ENCODE measurements around the gene ENKD1. TPM values are rescaled to one million over a fixed set of nuclear protein-coding genes. Genes with fewer than 3 reads are reported as not detected.

Gene ENKD1
- total and polyA plus RNA-seq, 2 experiments from 2014 or later = 11.6 to 11.8 TPM

DNA sequence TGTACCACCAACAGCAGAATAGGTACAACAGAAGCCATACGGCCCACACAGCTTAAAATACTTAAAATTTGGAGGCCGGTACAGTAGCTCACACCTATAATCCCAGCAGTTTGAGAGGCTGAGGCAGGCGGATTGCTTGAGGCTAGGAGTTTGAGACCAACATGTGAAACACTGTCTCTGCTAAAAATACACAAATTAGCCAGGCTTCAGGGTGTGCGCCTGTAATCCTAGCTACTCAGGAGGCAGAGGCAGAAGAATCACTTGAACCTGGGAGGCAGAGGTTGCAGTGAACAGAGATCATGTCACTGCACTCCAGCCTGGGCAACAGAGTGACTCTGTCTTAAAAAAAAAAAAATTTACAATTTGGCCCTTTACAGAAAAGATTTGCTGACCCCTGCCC lies 35.6 kb upstream of the ENKD1 start:
- Mint-ChIP-seq H3K36me3 (ENCODE audit: low read depth) (peaks cover 6% of the 10 kb centered on the region; the same call in 2 of the 3 replicates), H3K4me1 (no peaks in the 10 kb centered on the region), H3K4me3 (no peak overlapping the region), H3K27me3 (ENCODE audit: insufficient read depth, low read depth, poor library complexity) (no peaks in the 10 kb centered on the region), H3K27ac (no peak overlapping the region), H3K9me3 (no peaks in the 10 kb centered on the region)
- Histone ChIP-seq H3K9me2 (ENCODE audit: insufficient read depth) (no peaks in the 10 kb centered on the region), H3K36me3 (ENCODE audit: insufficient read depth) (no peaks in the 10 kb centered on the region), H2AFZ (no peak overlapping the region), H3K4me1 (ENCODE audit: insufficient read depth) (no peaks in the 10 kb centered on the region), H3K4me2 (no peak overlapping the region), H3F3A (replicated peaks; ENCODE audit: low read depth) (no peaks in the 10 kb centered on the region), H4K20me1 (replicated peaks; ENCODE audit: insufficient read depth) (peaks cover 10% of the 10 kb centered on the region; the same call in 1 of the 2 replicates), H3K79me2 (replicated peaks; ENCODE audit: insufficient read depth) (peaks cover 76% of the 10 kb centered on the region), H3K27ac (ENCODE audit: low read depth) (no peak overlapping the region; the same call in 1 of the 2 replicates), H3K4me3 (no peak overlapping the region), H3K27me3 (ENCODE audit: insufficient read depth) (no peaks in the 10 kb centered on the region)
- no peak for TF ChIP-seq CREB1 (CRISPR knock-in tag; IDR thresholded peaks at IDR 0.05; ENCODE audit: low read depth)
- TF ChIP-seq ZNF114 (CRISPR knock-in tag; IDR thresholded peaks at IDR 0.05) = no peak
- ATAC-seq = no peak
- no peak for DNase-seq (ENCODE audit: low spot score)

- Histone ChIP-seq H3K4me3 (no peak overlapping the region), H3K27me3 (ENCODE audit: insufficient read depth) (no peaks in the 10 kb centered on the region), H3F3A (replicated peaks; ENCODE audit: low read depth) (no peaks in the 10 kb centered on the region), H3K36me3 (ENCODE audit: insufficient read depth) (no peaks in the 10 kb centered on the region), H2AFZ (no peak overlapping the region), H3K4me2 (no peak overlapping the region), H4K20me1 (replicated peaks; ENCODE audit: insufficient read depth) (peaks cover 15% of the 10 kb centered on the region), H3K4me1 (ENCODE audit: insufficient read depth) (no peaks in the 10 kb centered on the region), H3K79me2 (replicated peaks; ENCODE audit: insufficient read depth) (peaks cover 69% of the 10 kb centered on the region), H3K9me2 (ENCODE audit: insufficient read depth) (no peaks in the 10 kb centered on the region), H3K27ac (ENCODE audit: low read depth) (no peak overlapping the region)
- no peak for ATAC-seq
- no peak overlapping the region for H3K4me3 Mint-ChIP-seq
- H3K9me3 Mint-ChIP-seq = no peaks in the 10 kb centered on the region
- peaks cover 6% of the 10 kb centered on the region; the same call in 2 of the 3 replicates for H3K36me3 Mint-ChIP-seq (ENCODE audit: low read depth)
- no peak for DNase-seq (ENCODE audit: low spot score)
- H3K27ac Mint-ChIP-seq = no peak overlapping the region
- no peaks in the 10 kb centered on the region for H3K27me3 Mint-ChIP-seq (ENCODE audit: insufficient read depth, low read depth, poor library complexity)
- 0 out of 3 replicates have a peak, but pooled peaks cover 2% of the 10 kb centered on the region for H3K4me1 Mint-ChIP-seq
- TF ChIP-seq JUNB (IDR thresholded peaks at IDR 0.05; ENCODE audit: unreplicated experiment) (no peak), ZNF331 (CRISPR knock-in tag; IDR thresholded peaks at IDR 0.05; ENCODE audit: low read depth) (no peak), POLR2AphosphoS5 (IDR thresholded peaks at IDR 0.05; ENCODE audit: low read depth) (no peak), CREB1 (CRISPR knock-in tag; IDR thresholded peaks at IDR 0.05; ENCODE audit: low read depth) (no peak), EZH2 (IDR thresholded peaks at IDR 0.05; ENCODE audit: low read depth, unreplicated experiment) (no peak), REST (IDR thresholded peaks at IDR 0.05; ENCODE audit: unreplicated experiment) (no peak), CTCF (conservative IDR thresholded peaks at IDR 0.05; ENCODE audit: low read depth in 2 of 2) (no peak), NANOG (IDR thresholded peaks at IDR 0.05; ENCODE audit: borderline replicate concordance) (no peak), STAT1 (IDR thresholded peaks at IDR 0.05; ENCODE audit: unreplicated experiment) (no peak), EZH2phosphoT487 (IDR thresholded peaks at IDR 0.05; ENCODE audit: unreplicated experiment) (no peak)
- TF ChIP-seq, protein P1, sequence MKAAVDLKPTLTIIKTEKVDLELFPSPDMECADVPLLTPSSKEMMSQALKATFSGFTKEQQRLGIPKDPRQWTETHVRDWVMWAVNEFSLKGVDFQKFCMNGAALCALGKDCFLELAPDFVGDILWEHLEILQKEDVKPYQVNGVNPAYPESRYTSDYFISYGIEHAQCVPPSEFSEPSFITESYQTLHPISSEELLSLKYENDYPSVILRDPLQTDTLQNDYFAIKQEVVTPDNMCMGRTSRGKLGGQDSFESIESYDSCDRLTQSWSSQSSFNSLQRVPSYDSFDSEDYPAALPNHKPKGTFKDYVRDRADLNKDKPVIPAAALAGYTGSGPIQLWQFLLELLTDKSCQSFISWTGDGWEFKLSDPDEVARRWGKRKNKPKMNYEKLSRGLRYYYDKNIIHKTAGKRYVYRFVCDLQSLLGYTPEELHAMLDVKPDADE (IDR thresholded peaks at IDR 0.05) = no peak
Measured at GRCh38 chr16:67701420-67701819, 34.9 kb upstream of the ENKD1 start.

All from GM23338 (cell line).